Measurements from ENCODE around the gene CABLES1. TPM values are rescaled to one million over a fixed set of nuclear protein-coding genes. Genes with fewer than 3 reads are reported as not detected.

The CABLES1 gene
- total RNA-seq, 4 donors from 2014 or later = 6.6 to 28.5 (median 19.5) TPM

- Histone ChIP-seq H3K4me3 (no peak overlapping the region), H3K4me1 (no peaks in the 10 kb centered on the region), H3K36me3 (no peaks in the 10 kb centered on the region), H3K27me3 (no peaks in the 10 kb centered on the region), H3K9me3 (no peaks in the 10 kb centered on the region), H3K27ac (no peak overlapping the region)
- TF ChIP-seq POLR2A (IDR thresholded peaks at IDR 0.05) (no peak), CTCF (IDR thresholded peaks at IDR 0.05) (no peak)
- DNase-seq = no peak
Observed at GRCh38 chr18:23205980-23206379, 70.7 kb downstream of the CABLES1 start.

- no peak for TF ChIP-seq POLR2A (IDR thresholded peaks at IDR 0.05)
- TF ChIP-seq CTCF (IDR thresholded peaks at IDR 0.05) = peak in 2 of 6 experiments; percentile 30
- DNase-seq = no peak
- no peaks in the 10 kb centered on the region for H3K9me3 ChIP-seq
- no peaks in the 10 kb centered on the region for H3K4me1 ChIP-seq
- H3K36me3 ChIP-seq = no peaks in the 10 kb centered on the region
- no peak overlapping the region for H3K27ac ChIP-seq
- no peaks in the 10 kb centered on the region for H3K27me3 ChIP-seq
- no peak overlapping the region for H3K4me3 ChIP-seq
Observed at GRCh38 chr18:23207191-23207955, 72.1 kb downstream of the CABLES1 start.

- H3K4me1 ChIP-seq = no peaks in the 10 kb centered on the region
- H3K27ac ChIP-seq = no peak overlapping the region
- H3K36me3 ChIP-seq = no peaks in the 10 kb centered on the region
- no peak overlapping the region for H3K4me3 ChIP-seq
- no peak for DNase-seq
- no peak for TF ChIP-seq POLR2A (IDR thresholded peaks at IDR 0.05)
- no peak for TF ChIP-seq CTCF (IDR thresholded peaks at IDR 0.05)
- H3K27me3 ChIP-seq = no peaks in the 10 kb centered on the region
- no peaks in the 10 kb centered on the region for H3K9me3 ChIP-seq
Observed at GRCh38 chr18:23207994-23208393, 72.7 kb downstream of the CABLES1 start.

- Histone ChIP-seq H3K9me3 (no peaks in the 10 kb centered on the region), H3K36me3 (no peaks in the 10 kb centered on the region), H3K27me3 (no peaks in the 10 kb centered on the region), H3K4me1 (no peaks in the 10 kb centered on the region), H3K27ac (no peak overlapping the region), H3K4me3 (no peak overlapping the region)
- no peak for DNase-seq
- TF ChIP-seq POLR2A (IDR thresholded peaks at IDR 0.05) = no peak
- TF ChIP-seq CTCF (IDR thresholded peaks at IDR 0.05) = no peak
Observed at GRCh38 chr18:23208600-23208999, 73.3 kb downstream of the CABLES1 start.

GRCh38 chr18:23209031-23209430, 73.7 kb downstream of the CABLES1 start:
- no peaks in the 10 kb centered on the region for H3K9me3 ChIP-seq
- no peaks in the 10 kb centered on the region for H3K27me3 ChIP-seq
- no peaks in the 10 kb centered on the region for H3K36me3 ChIP-seq
- H3K4me1 ChIP-seq = no peaks in the 10 kb centered on the region
- TF ChIP-seq CTCF (IDR thresholded peaks at IDR 0.05) = no peak
- TF ChIP-seq POLR2A (IDR thresholded peaks at IDR 0.05) = no peak
- DNase-seq = no peak
- H3K4me3 ChIP-seq = no peak overlapping the region
- no peak overlapping the region for H3K27ac ChIP-seq

Data from Peyer's patch (tissue), 4 donors.